ENCODE results near the gene CTNNA3.

DNA sequence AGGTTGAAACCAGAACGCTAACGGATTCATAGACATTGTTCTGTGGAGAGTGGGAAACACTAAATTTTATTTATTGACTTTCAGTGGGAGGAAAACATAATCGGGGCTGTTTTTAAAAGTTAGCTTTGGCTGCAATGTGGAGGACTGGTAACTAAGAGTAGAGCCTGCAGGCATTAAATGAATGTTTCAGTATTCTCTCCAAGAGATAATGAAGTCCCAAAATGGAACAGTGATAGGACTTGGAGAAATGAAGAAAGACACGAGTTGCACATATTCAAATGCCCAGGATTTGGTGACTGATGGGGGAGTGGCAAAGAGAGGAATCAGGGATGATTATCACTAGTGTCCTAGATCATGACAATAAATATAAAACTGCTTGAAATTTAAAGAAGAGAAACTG, 1130.0 kb downstream of the CTNNA3 start:
- TF ChIP-seq ZNF558 (tag by site-specific recombination; IDR thresholded peaks at IDR 0.05) (no peak), YY1 (tag by site-specific recombination; IDR thresholded peaks at IDR 0.05) (no peak), MYNN (tag by site-specific recombination; IDR thresholded peaks at IDR 0.05; ENCODE audit: borderline replicate concordance) (no peak), ZNF211 (tag by site-specific recombination; IDR thresholded peaks at IDR 0.05; ENCODE audit: low read depth) (no peak), ZFP41 (tag by site-specific recombination; IDR thresholded peaks at IDR 0.05; ENCODE audit: borderline replicate concordance) (no peak), ZNF24 (tag by site-specific recombination; IDR thresholded peaks at IDR 0.05) (no peak), WT1 (tag by site-specific recombination; IDR thresholded peaks at IDR 0.05) (no peak), ZNF202 (tag by site-specific recombination; IDR thresholded peaks at IDR 0.05; ENCODE audit: borderline replicate concordance) (no peak), ZNF274 (IDR thresholded peaks at IDR 0.05; ENCODE audit: low read length) (no peak), ZNF274 (tag by site-specific recombination; IDR thresholded peaks at IDR 0.05; ENCODE audit: borderline replicate concordance) (no peak)
- TF ChIP-seq, protein P1, sequence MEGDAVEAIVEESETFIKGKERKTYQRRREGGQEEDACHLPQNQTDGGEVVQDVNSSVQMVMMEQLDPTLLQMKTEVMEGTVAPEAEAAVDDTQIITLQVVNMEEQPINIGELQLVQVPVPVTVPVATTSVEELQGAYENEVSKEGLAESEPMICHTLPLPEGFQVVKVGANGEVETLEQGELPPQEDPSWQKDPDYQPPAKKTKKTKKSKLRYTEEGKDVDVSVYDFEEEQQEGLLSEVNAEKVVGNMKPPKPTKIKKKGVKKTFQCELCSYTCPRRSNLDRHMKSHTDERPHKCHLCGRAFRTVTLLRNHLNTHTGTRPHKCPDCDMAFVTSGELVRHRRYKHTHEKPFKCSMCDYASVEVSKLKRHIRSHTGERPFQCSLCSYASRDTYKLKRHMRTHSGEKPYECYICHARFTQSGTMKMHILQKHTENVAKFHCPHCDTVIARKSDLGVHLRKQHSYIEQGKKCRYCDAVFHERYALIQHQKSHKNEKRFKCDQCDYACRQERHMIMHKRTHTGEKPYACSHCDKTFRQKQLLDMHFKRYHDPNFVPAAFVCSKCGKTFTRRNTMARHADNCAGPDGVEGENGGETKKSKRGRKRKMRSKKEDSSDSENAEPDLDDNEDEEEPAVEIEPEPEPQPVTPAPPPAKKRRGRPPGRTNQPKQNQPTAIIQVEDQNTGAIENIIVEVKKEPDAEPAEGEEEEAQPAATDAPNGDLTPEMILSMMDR (tag by site-specific recombination; IDR thresholded peaks at IDR 0.05): no peak
